Uterus (tissue), 4 donors: ENCODE data around the gene WWOX. TPM values are rescaled to one million over a fixed set of nuclear protein-coding genes. Genes with fewer than 3 reads are reported as not detected.
A peak's percentile ranks its signal among the peaks of the same experiment; 100 is the strongest.

Source experiments
- DNase-seq, 2 donors: peaks; one replicate each; pipeline ENCODE4 v3.0.0-alpha.2; 2019 to 2020
- H3K27ac ChIP-seq, 2 donors: fragments of 200-600 bp; sonication (generic); 1 replicate in 1 of 2; 2 replicates in 1 of 2; pipeline ENCODE4 v1.5.1; 2016 to 2018
- H3K27me3 ChIP-seq, 2 donors: fragments of 200-600 bp; sonication (generic); one replicate each; pipeline ENCODE4 v1.5.1; 2018 to 2019; ENCODE audit warnings: control low read depth in 1 of 2
- H3K36me3 ChIP-seq, 2 donors: fragments of 200-600 bp; sonication (generic); one replicate each; pipeline ENCODE4 v1.5.1; 2019; ENCODE audit warnings: control low read depth in 1 of 2
- H3K4me1 ChIP-seq, 2 donors: fragments of 200-600 bp; sonication (generic); one replicate each; pipeline ENCODE4 v1.5.1; 2018 to 2019; ENCODE audit warnings: control low read depth in 1 of 2
- H3K4me3 ChIP-seq, 2 donors: fragments of 200-600 bp; sonication (generic); 1 replicate in 1 of 2; 2 replicates in 1 of 2; pipeline ENCODE4 v1.5.1; 2018 to 2019; ENCODE audit warnings: mild to moderate bottlenecking in 1 of 2
- H3K9me3 ChIP-seq, 2 donors: fragments of 200-600 bp; sonication (generic); one replicate each; pipeline ENCODE4 v1.5.1; 2019; ENCODE audit warnings: control low read depth in 1 of 2
- CTCF ChIP-seq, 4 experiments: fragments of 200-600 bp in 2 of 4; fragments of 450-650 bp in 2 of 4; sonication (generic) in 2 of 4; IDR thresholded peaks; one replicate each; pipeline ENCODE4 v1.5.1; 2016 to 2019; ENCODE audit warnings: antibody characterized with exemption in 4 of 4, mild to moderate bottlenecking in 2 of 4, moderate library complexity in 1 of 4
- POLR2A ChIP-seq, 2 donors: fragments of 450-650 bp; IDR thresholded peaks; one replicate each; pipeline ENCODE4 v1.6.1; 2016; ENCODE audit warnings: antibody characterized with exemption in 2 of 2, mild to moderate bottlenecking in 1 of 2, moderate library complexity in 1 of 2
- intact Hi-C: fragments of 100-400 bp; cut with DNase I; formaldehyde crosslinking; loops from one replicate; pipeline ENCODE4 v1.15.1; 2023; ENCODE audit warnings: low total_unique reads
- total RNA-seq, 4 donors: library from RNA; depleted of rRNA in 3 of 4; stranded (reverse); fragments of >200 nt in 3 of 4; gene quantifications; one replicate each; pipeline versions ENCODE4 v1.1.0 to v1.2.4, GENCODE V29; 2014 to 2023
- donor health status: DM: yes; HTN: yes; CAD: no.

The WWOX gene
- total RNA-seq, 4 donors from 2014 or later = 34.1 to 99.9 (median 55.8) TPM

GRCh38 chr16:78519896-78520295 lies 420.4 kb downstream of the WWOX start:
- Histone ChIP-seq H3K4me1 (no peaks in the 10 kb centered on the region), H3K9me3 (no peaks in the 10 kb centered on the region), H3K27ac (peak overlapping the region; percentile 12 to 84), H3K4me3 (peak overlapping the region in 1 of 2 donors; percentile 16), H3K36me3 (no peaks in the 10 kb centered on the region), H3K27me3 (no peaks in the 10 kb centered on the region)
- peak; percentile 57 to 80 for DNase-seq
- intact Hi-C loops = no loop called here
- no peak for TF ChIP-seq CTCF (IDR thresholded peaks at IDR 0.05)

GRCh38 chr16:78520470-78520869 lies 421.0 kb downstream of the WWOX start:
- no peaks in the 10 kb centered on the region for H3K36me3 ChIP-seq
- no peaks in the 10 kb centered on the region for H3K4me1 ChIP-seq
- TF ChIP-seq CTCF (IDR thresholded peaks at IDR 0.05) = no peak
- no peak for TF ChIP-seq POLR2A (IDR thresholded peaks at IDR 0.05)
- peak; percentile 40 to 47 for DNase-seq
- no peaks in the 10 kb centered on the region for H3K27me3 ChIP-seq
- H3K27ac ChIP-seq = peak overlapping the region; percentile 12 to 84
- no peaks in the 10 kb centered on the region for H3K9me3 ChIP-seq
- peak overlapping the region in 1 of 2 donors; percentile 16 for H3K4me3 ChIP-seq
- intact Hi-C loops = no loop called here

GRCh38 chr16:78522327-78522726 lies 422.9 kb downstream of the WWOX start:
- H3K4me1 ChIP-seq = no peaks in the 10 kb centered on the region

GRCh38 chr16:78523212-78523985 lies 423.9 kb downstream of the WWOX start:
- H3K4me1 ChIP-seq = no peaks in the 10 kb centered on the region
- TF ChIP-seq POLR2A (IDR thresholded peaks at IDR 0.05) = no peak
- intact Hi-C loops = no loop called here

More at GRCh38 chr16:78522327-78522726, 422.9 kb downstream of the WWOX start:
- DNase-seq = no peak
- H3K4me3 ChIP-seq = no peak overlapping the region
- intact Hi-C loops = no loop called here
- no peaks in the 10 kb centered on the region for H3K36me3 ChIP-seq
- TF ChIP-seq CTCF (IDR thresholded peaks at IDR 0.05) = no peak
- TF ChIP-seq POLR2A (IDR thresholded peaks at IDR 0.05) = no peak
- H3K9me3 ChIP-seq = no peaks in the 10 kb centered on the region
- H3K27me3 ChIP-seq = no peaks in the 10 kb centered on the region
- H3K27ac ChIP-seq = no peak overlapping the region

GRCh38 chr16:78524066-78524595 lies 424.7 kb downstream of the WWOX start:
- no peak for TF ChIP-seq CTCF (IDR thresholded peaks at IDR 0.05)
- no peak for TF ChIP-seq POLR2A (IDR thresholded peaks at IDR 0.05)
- H3K36me3 ChIP-seq = no peaks in the 10 kb centered on the region
- no peaks in the 10 kb centered on the region for H3K9me3 ChIP-seq
- H3K4me3 ChIP-seq = no peak overlapping the region
- no peak for DNase-seq
- no peaks in the 10 kb centered on the region for H3K27me3 ChIP-seq
- intact Hi-C loops = no loop called here
- no peaks in the 10 kb centered on the region for H3K4me1 ChIP-seq
- no peak overlapping the region for H3K27ac ChIP-seq

More at GRCh38 chr16:78523212-78523985, 423.9 kb downstream of the WWOX start:
- no peak overlapping the region for H3K4me3 ChIP-seq
- no peak overlapping the region for H3K27ac ChIP-seq
- H3K27me3 ChIP-seq = no peaks in the 10 kb centered on the region
- no peaks in the 10 kb centered on the region for H3K36me3 ChIP-seq
- DNase-seq = no peak
- no peaks in the 10 kb centered on the region for H3K9me3 ChIP-seq
